Erythroblast (primary cell): ENCODE data around the gene SNX21.

Experiments
- GATA1 ChIP-seq: IDR thresholded peaks from 2 replicates; pipeline ENCODE4 v1.6.1; 2011; ENCODE audit warnings: low read depth, mild to moderate bottlenecking, control low read depth, low read length, moderate library complexity
- POLR2A ChIP-seq: IDR thresholded peaks from 2 replicates; pipeline ENCODE4 v1.6.1; 2011; ENCODE audit warnings: mild to moderate bottlenecking, low read length

- TF ChIP-seq POLR2A: no peak
- no peak for TF ChIP-seq GATA1
Measured at GRCh38 chr20:45798935-45799642, 34.5 kb upstream of the SNX21 start.
